ENCODE data around the gene CBY1. TPM values are rescaled to one million over a fixed set of nuclear protein-coding genes. Genes with fewer than 3 reads are reported as not detected.
A peak's percentile ranks its signal among the peaks of the same experiment; 100 is the strongest.

CBY1 gene
- total RNA-seq, 6 donors from 2014 or later: 15.8 to 30.3 (median 23.5) TPM

GRCh38 chr22:38713921-38714320 is 57.5 kb downstream of the CBY1 start:
- no peaks in the 10 kb centered on the region for H3K27me3 ChIP-seq
- H3K27ac ChIP-seq: peak overlapping the region in 1 of 4 donors; percentile 21
- DNase-seq (no peak), ATAC-seq (ENCODE audit: low FRiP score in 2 of 2) (no peak)
- 84 to 85% methylated on average over 8 of the region's 8 CpGs for WGBS, 2 donors
- no peak overlapping the region for H3K4me3 ChIP-seq
- peaks cover 16 to 48% (median 28%) of the 10 kb centered on the region in 4 donors for H3K36me3 ChIP-seq
- TF ChIP-seq POLR2A (IDR thresholded peaks at IDR 0.05): no peak
- TF ChIP-seq POLR2AphosphoS5 (IDR thresholded peaks at IDR 0.05): no peak
- TF ChIP-seq EP300 (IDR thresholded peaks at IDR 0.05): no peak
- TF ChIP-seq CTCF (IDR thresholded peaks at IDR 0.05): no peak
- H3K4me1 ChIP-seq: peaks cover 44 to 64% (median 46%) of the 10 kb centered on the region in 4 donors
- no peaks in the 10 kb centered on the region for H3K9me3 ChIP-seq

GRCh38 chr22:38715176-38715764 is 58.8 kb downstream of the CBY1 start:
- H3K27me3 ChIP-seq: no peaks in the 10 kb centered on the region
- ATAC-seq (ENCODE audit: low FRiP score in 2 of 2): peak in 1 of 2 donors; percentile 5
- H3K9me3 ChIP-seq: no peaks in the 10 kb centered on the region
- H3K27ac ChIP-seq: peak overlapping the region in 1 of 4 donors; percentile 22
- H3K4me1 ChIP-seq: peaks cover 38 to 58% (median 44%) of the 10 kb centered on the region in 4 donors
- 72 to 80% methylated on average over 9 of the region's 9 CpGs for WGBS, 2 donors
- DNase-seq: no peak
- no peak for TF ChIP-seq POLR2A (IDR thresholded peaks at IDR 0.05)
- TF ChIP-seq CTCF (IDR thresholded peaks at IDR 0.05): no peak
- no peak for TF ChIP-seq POLR2AphosphoS5 (IDR thresholded peaks at IDR 0.05)
- no peak for TF ChIP-seq EP300 (IDR thresholded peaks at IDR 0.05)
- peaks cover 16 to 48% (median 27%) of the 10 kb centered on the region in 4 donors for H3K36me3 ChIP-seq
- no peak overlapping the region for H3K4me3 ChIP-seq

GRCh38 chr22:38715852-38716251 is 59.4 kb downstream of the CBY1 start:
- ATAC-seq (ENCODE audit: low FRiP score in 2 of 2): no peak
- no peak overlapping the region for H3K4me3 ChIP-seq
- WGBS, 2 donors: 93 to 98% methylated on average over 14 to 15 of the region's 15 CpGs
- H3K36me3 ChIP-seq: peaks cover 16 to 48% (median 24%) of the 10 kb centered on the region in 4 donors
- H3K27ac ChIP-seq: no peak overlapping the region
- H3K4me1 ChIP-seq: peaks cover 38 to 58% (median 44%) of the 10 kb centered on the region in 4 donors
- TF ChIP-seq EP300 (IDR thresholded peaks at IDR 0.05): no peak
- no peak for TF ChIP-seq POLR2A (IDR thresholded peaks at IDR 0.05)
- no peak for TF ChIP-seq POLR2AphosphoS5 (IDR thresholded peaks at IDR 0.05)
- TF ChIP-seq CTCF (IDR thresholded peaks at IDR 0.05): no peak
- no peak for DNase-seq
- no peaks in the 10 kb centered on the region for H3K27me3 ChIP-seq
- H3K9me3 ChIP-seq: no peaks in the 10 kb centered on the region

GRCh38 chr22:38716271-38716670 is 59.8 kb downstream of the CBY1 start:
- H3K9me3 ChIP-seq: no peaks in the 10 kb centered on the region
- ATAC-seq (ENCODE audit: low FRiP score in 2 of 2) (no peak), DNase-seq (no peak)
- peaks cover 38 to 58% (median 44%) of the 10 kb centered on the region in 4 donors for H3K4me1 ChIP-seq
- TF ChIP-seq POLR2AphosphoS5 (IDR thresholded peaks at IDR 0.05) (no peak), EP300 (IDR thresholded peaks at IDR 0.05) (no peak)
- peaks cover 16 to 50% (median 27%) of the 10 kb centered on the region in 4 donors for H3K36me3 ChIP-seq
- 98 to 99% methylated on average over 10 of the region's 10 CpGs for WGBS, 2 donors
- H3K27me3 ChIP-seq: no peaks in the 10 kb centered on the region
- no peak overlapping the region for H3K27ac ChIP-seq
- no peak overlapping the region for H3K4me3 ChIP-seq

GRCh38 chr22:38716826-38717225 is 60.4 kb downstream of the CBY1 start:
- no peak overlapping the region for H3K4me3 ChIP-seq
- 94 to 95% methylated on average over 5 to 9 of the region's 9 CpGs for whole genome bisulfite sequencing, 2 donors
- H3K27ac ChIP-seq: no peak overlapping the region
- no peaks in the 10 kb centered on the region for H3K27me3 ChIP-seq
- H3K36me3 ChIP-seq: peaks cover 16 to 55% (median 31%) of the 10 kb centered on the region in 4 donors
- TF ChIP-seq EP300 (IDR thresholded peaks at IDR 0.05) (no peak), CTCF (IDR thresholded peaks at IDR 0.05) (no peak), POLR2A (IDR thresholded peaks at IDR 0.05) (no peak), POLR2AphosphoS5 (IDR thresholded peaks at IDR 0.05) (no peak)
- H3K9me3 ChIP-seq: no peaks in the 10 kb centered on the region
- H3K4me1 ChIP-seq: peaks cover 38 to 54% (median 44%) of the 10 kb centered on the region in 4 donors
- ATAC-seq (ENCODE audit: low FRiP score in 2 of 2) (no peak), DNase-seq (no peak)
